ENCODE data around the gene TREML4.

TREML4 gene

DNA sequence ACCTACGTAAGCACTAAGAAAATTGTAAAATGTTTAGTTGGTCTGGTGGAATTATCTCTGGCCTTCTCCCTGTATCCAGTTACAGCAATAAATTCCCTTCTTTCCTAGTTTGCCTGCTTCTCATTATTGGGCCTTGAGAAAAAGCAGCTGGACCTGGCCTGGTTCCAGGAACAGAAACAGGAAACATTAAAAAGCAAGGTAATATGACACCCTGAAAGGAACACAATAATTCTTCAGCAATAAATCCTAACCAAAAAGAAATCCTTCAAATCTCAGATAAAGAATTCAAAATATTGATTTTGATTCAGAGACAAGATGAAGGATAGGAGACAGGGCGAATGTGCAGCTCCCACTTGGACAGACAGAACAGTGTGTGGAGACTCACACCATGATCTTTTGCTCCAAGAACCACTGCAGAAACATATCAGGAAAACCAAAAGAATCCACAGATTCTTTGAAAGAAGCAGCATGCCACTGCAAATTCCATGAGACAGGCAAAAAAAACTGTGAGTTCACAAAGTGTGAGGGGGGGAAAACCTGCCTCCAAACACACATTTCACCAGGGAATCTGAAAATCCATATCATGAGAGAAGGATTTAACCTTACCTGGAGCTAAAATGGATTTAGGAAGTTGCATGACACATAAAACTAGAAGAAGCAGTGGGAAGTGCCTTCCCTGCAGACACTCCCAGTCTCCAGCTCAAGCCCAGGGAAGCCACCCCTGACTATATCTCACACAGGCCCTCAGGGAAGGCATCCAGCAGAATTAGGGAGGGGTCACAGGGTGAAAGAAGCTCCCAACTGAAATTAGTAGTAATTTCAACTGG, 29.4 kb downstream of the TREML4 start:
- ChIA-PET POLR2A (no interaction called here), CTCF (no interaction called here)
- peak; percentile 10 for DNase-seq (ENCODE audit: low read depth, low spot score)
- no peak overlapping the region for H3K4me3 ChIP-seq (ENCODE audit: low read depth, low read length)
- TF ChIP-seq, protein P1, sequence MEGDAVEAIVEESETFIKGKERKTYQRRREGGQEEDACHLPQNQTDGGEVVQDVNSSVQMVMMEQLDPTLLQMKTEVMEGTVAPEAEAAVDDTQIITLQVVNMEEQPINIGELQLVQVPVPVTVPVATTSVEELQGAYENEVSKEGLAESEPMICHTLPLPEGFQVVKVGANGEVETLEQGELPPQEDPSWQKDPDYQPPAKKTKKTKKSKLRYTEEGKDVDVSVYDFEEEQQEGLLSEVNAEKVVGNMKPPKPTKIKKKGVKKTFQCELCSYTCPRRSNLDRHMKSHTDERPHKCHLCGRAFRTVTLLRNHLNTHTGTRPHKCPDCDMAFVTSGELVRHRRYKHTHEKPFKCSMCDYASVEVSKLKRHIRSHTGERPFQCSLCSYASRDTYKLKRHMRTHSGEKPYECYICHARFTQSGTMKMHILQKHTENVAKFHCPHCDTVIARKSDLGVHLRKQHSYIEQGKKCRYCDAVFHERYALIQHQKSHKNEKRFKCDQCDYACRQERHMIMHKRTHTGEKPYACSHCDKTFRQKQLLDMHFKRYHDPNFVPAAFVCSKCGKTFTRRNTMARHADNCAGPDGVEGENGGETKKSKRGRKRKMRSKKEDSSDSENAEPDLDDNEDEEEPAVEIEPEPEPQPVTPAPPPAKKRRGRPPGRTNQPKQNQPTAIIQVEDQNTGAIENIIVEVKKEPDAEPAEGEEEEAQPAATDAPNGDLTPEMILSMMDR (IDR thresholded peaks at IDR 0.05; ENCODE audit: insufficient read depth, low read length, missing control alignments): no peak

DNA sequence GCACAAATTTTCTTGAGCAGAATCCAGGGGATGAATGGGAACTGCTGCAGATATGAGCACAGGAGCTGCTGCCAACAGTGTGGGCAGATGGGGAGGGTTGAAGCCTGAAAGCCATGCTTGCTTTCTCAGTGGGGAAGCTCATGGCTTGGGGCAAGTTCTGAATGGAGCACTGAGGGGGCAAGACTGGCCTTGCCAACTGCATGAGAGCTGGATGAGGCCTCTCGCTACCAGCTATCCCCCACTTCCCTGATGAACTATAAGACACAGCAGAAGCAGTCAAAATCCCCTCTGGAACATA, 30.0 kb downstream of the TREML4 start:
- CTCF ChIA-PET: no interaction called here
- no peak for DNase-seq (ENCODE audit: low read depth, low spot score)
- POLR2A ChIA-PET: no interaction called here
- TF ChIP-seq, protein P1 (IDR thresholded peaks at IDR 0.05; ENCODE audit: insufficient read depth, low read length, missing control alignments): no peak
- H3K4me3 ChIP-seq (ENCODE audit: low read depth, low read length): no peak overlapping the region

DNA sequence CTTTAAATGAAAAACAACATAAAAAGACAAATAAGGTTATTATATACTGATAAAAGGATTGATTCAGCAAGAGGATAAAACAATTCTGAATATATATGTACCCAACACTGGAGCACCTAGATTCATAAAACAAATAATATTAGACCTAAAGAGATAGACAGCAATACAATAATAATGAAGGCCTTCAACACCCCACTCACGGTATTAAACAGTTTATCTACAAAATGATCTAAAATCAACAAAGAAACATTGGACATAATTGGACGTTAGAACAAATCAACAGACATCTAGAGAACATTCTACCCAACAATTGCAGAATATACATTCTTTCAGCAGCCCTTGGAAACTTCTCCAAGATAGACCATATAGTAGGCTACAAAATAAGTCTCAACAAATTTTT, 34.3 kb downstream of the TREML4 start:
- CTCF ChIA-PET: no interaction called here
- no peak overlapping the region for H3K4me3 ChIP-seq (ENCODE audit: low read depth, low read length)
- TF ChIP-seq, protein P1 (IDR thresholded peaks at IDR 0.05; ENCODE audit: insufficient read depth, low read length, missing control alignments): no peak
- POLR2A ChIA-PET: no interaction called here
- DNase-seq (ENCODE audit: low read depth, low spot score): no peak

DNA sequence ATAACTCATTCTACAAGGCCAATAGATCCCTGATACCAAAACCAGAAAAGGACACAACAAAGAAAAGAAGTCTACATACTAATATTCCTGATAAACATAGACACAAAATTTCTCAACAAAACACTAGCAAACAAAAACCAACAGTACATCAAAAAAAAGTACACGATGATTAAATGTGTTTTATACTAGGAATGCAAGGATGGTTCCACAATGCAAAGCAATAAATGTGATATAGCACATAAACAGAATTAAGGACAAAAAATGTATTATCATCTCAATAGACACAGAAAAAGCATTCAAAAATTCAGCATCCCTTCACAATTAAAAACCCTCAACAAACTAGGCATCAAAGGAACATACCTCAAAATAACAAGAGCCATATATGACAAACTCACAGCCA, 35.1 kb downstream of the TREML4 start:
- H3K4me3 ChIP-seq (ENCODE audit: low read depth, low read length): no peak overlapping the region
- CTCF ChIA-PET: interaction anchor here (0.6 kb wide), 1 partner anchor 14 kb away, joined by 3 read pairs; no protein-coding TSS in a partner anchor
- TF ChIP-seq, protein P1 (IDR thresholded peaks at IDR 0.05; ENCODE audit: insufficient read depth, low read length, missing control alignments): no peak
- POLR2A ChIA-PET: no interaction called here
- no peak for DNase-seq (ENCODE audit: low read depth, low spot score)

DNA sequence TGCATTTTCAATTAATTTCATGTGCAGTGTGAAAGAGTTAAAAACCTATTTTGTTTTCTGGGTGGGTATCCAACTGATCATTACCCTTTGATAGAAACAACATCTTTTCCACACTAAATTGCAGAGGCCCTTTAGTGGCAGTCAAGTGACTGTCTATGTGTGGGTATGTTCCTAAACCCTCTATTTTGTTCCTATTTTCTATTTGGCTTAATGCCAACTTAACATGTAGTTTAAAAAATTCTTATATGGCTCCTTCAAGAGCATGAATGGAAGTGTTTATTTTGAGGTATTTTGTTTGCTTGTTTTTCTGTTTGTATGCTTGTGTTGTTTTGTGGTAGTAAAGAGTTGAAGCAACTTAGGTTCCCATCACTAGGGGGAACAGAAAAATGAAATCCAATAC, 38.4 kb downstream of the TREML4 start:
- CTCF ChIA-PET: no interaction called here
- POLR2A ChIA-PET: no interaction called here
- no peak overlapping the region for H3K4me3 ChIP-seq (ENCODE audit: low read depth, low read length)
- TF ChIP-seq, protein P1 (IDR thresholded peaks at IDR 0.05; ENCODE audit: insufficient read depth, low read length, missing control alignments): no peak
- no peak for DNase-seq (ENCODE audit: low read depth, low spot score)

DNA sequence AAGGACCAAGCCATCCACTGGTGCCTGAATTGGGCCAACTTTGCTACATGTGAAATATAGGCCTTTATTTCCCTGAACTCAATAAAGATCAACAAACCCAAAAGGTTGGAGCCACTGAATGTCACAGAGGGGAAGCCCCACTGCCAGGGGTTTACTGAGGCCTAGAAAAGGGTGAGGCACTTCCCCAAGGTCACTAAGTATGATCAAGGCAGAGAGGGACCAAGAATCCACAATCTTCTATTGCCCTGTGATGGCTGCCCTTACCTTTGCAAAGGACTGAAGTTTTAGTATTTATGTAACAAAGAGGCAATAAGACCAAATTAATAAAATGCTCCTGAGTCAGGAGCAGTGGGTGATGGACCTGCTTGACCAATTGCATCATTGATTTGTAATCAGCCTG, 40.3 kb downstream of the TREML4 start:
- TF ChIP-seq, protein P1 (IDR thresholded peaks at IDR 0.05; ENCODE audit: insufficient read depth, low read length, missing control alignments): no peak
- DNase-seq (ENCODE audit: low read depth, low spot score): no peak
- ChIA-PET CTCF (no interaction called here), POLR2A (no interaction called here)
- H3K4me3 ChIP-seq (ENCODE audit: low read depth, low read length): no peak overlapping the region
